HepG2 (cell line): ENCODE results near the gene CLCA1. TPM values are rescaled to one million over a fixed set of nuclear protein-coding genes. Genes with fewer than 3 reads are reported as not detected.

Source experiments
- ATAC-seq: fragments of 200-7000 bp; cut with Tn5 transposase; 3 replicates; pipeline ENCODE4 v1.9.1; 2020; ENCODE audit warnings: mild to moderate bottlenecking, moderate library complexity
- BruUV-seq: library from RNA; stranded (reverse); fragments of 400-500 nt; replicated peaks from 2 replicates; lab custom pipeline; 2021; lab: Mats Ljungman, UMichigan
- CTCF ChIA-PET: fragments of 300-600 bp; formaldehyde crosslinking; extraction: SDS; loops from one replicate; lab custom pipeline; 2021; ENCODE audit warnings: low total read pairs, inconsistent platforms, low intra/inter-chr PET ratio; lab: Yijun Ruan, JAX
- POLR2A ChIA-PET: fragments of 350-600 bp; sonication (Branson Sonifier 250); formaldehyde crosslinking; loops from one replicate; lab custom pipeline; 2020; ENCODE audit warnings: antibody characterized with exemption, inconsistent platforms; lab: Yijun Ruan, JAX
- DNase-seq: peaks from one replicate; pipeline ENCODE4 v3.0.0-alpha.2; 2015; ENCODE audit warnings: low spot score
- FAIRE-seq: peaks from 3 replicates; lab custom pipeline; 2011; peaks lifted over from hg19 to GRCh38; lab: Jason Lieb, UNC
- H2AFZ ChIP-seq: one replicate; pipeline ENCODE4 v1.6.1; 2011; ENCODE audit warnings: low read length, inconsistent platforms
- H3K27ac ChIP-seq: fragments of 300-600 bp; 3 replicates; pipeline ENCODE4 v1.8.0; 2011; ENCODE audit warnings: mixed run types, mild to moderate bottlenecking, mixed read lengths, low read length, inconsistent platforms; ENCODE audit not compliant: insufficient read depth; ENCODE audit errors: extremely low read length
- H3K27me3 ChIP-seq, 2 experiments: fragments of 200-600 bp in 1 of 2; 2 replicates in 1 of 2; 3 replicates in 1 of 2; pipeline versions ENCODE4 v1.6.0 to v1.8.0; 2011; ENCODE audit warnings: low read length in 2 of 2, mild to moderate bottlenecking in 2 of 2, moderate library complexity in 2 of 2, inconsistent platforms in 1 of 2; ENCODE audit not compliant: insufficient read depth in 2 of 2, control insufficient read depth in 1 of 2
- H3K36me3 ChIP-seq, 2 experiments: fragments of 200-600 bp in 1 of 2; replicated peaks in 1 of 2; 2 replicates in 1 of 2; 3 replicates in 1 of 2; pipeline versions ENCODE4 v1.5.1 to v1.8.0; 2011; ENCODE audit warnings: low read length in 2 of 2, inconsistent platforms in 1 of 2; ENCODE audit not compliant: insufficient read depth in 2 of 2, control insufficient read depth in 1 of 2
- H3K4me1 ChIP-seq: 2 replicates; pipeline ENCODE4 v1.5.1; 2012; ENCODE audit warnings: low read length, inconsistent platforms; ENCODE audit not compliant: insufficient read depth
- H3K4me2 ChIP-seq: 2 replicates; pipeline ENCODE4 v1.6.0; 2011; ENCODE audit warnings: low read depth, low read length, inconsistent platforms
- H3K4me3 ChIP-seq, 3 experiments: fragments of 200-600 bp in 1 of 3; sonication (generic), shearing (Covaris generic) in 1 of 3; replicated peaks in 1 of 3; 2 replicates each; pipeline ENCODE4 v1.5.1; 2011 to 2016; ENCODE audit warnings: low read length in 3 of 3, inconsistent platforms in 2 of 3, low read depth in 2 of 3, mild to moderate bottlenecking in 2 of 3, control low read depth in 1 of 3, mixed read lengths in 1 of 3; ENCODE audit not compliant: insufficient read depth in 1 of 3
- H3K79me2 ChIP-seq: one replicate; pipeline ENCODE4 v1.6.1; 2011; ENCODE audit warnings: low read length, inconsistent platforms; ENCODE audit not compliant: insufficient read depth
- H3K9ac ChIP-seq: 2 replicates; pipeline ENCODE4 v1.6.0; 2011; ENCODE audit warnings: mild to moderate bottlenecking, low read depth, low read length, inconsistent platforms; ENCODE audit not compliant: insufficient read depth
- H3K9me3 ChIP-seq: 2 replicates; pipeline ENCODE4 v1.5.1; 2012; ENCODE audit warnings: mild to moderate bottlenecking, low read length
- H4K20me1 ChIP-seq: 2 replicates; pipeline ENCODE4 v1.6.0; 2011; ENCODE audit warnings: inconsistent platforms, mild to moderate bottlenecking, low read length, moderate library complexity; ENCODE audit not compliant: insufficient read depth
- ARID4A ChIP-seq: sonication (generic); formaldehyde crosslinking; IDR thresholded peaks from 2 replicates; pipeline ENCODE4 v1.5.0; 2020; ENCODE audit warnings: mild to moderate bottlenecking, missing genetic modification reagents, borderline replicate concordance
- ATF7-NPFF ChIP-seq: sonication (generic); formaldehyde crosslinking; IDR thresholded peaks from 2 replicates; pipeline ENCODE4 v1.8.1; 2023; ENCODE audit warnings: mild to moderate bottlenecking, low read depth, missing genetic modification reagents, moderate library complexity
- ELF1 ChIP-seq: sonication (generic); formaldehyde crosslinking; IDR thresholded peaks from 2 replicates; pipeline ENCODE4 v1.4.0; 2020; ENCODE audit warnings: missing genetic modification reagents
- IKZF1 ChIP-seq: fragments of 450-650 bp; IDR thresholded peaks from 2 replicates; pipeline ENCODE4 v1.7.1; 2016
- KDM1A ChIP-seq: IDR thresholded peaks from 2 replicates; pipeline ENCODE4 v1.6.1; 2016; ENCODE audit warnings: missing compliant biosample characterization
- RAD51 ChIP-seq: fragments of 450-650 bp; IDR thresholded peaks from 2 replicates; pipeline ENCODE4 v1.6.1; 2016; ENCODE audit warnings: borderline replicate concordance
- SNAI1 ChIP-seq: sonication (generic); formaldehyde crosslinking; IDR thresholded peaks from 2 replicates; pipeline ENCODE4 v1.5.0; 2020; ENCODE audit warnings: mild to moderate bottlenecking, missing genetic modification reagents, borderline replicate concordance
- SRSF4 ChIP-seq: fragments of 200-400 bp; formaldehyde crosslinking; IDR thresholded peaks from one replicate; pipeline ENCODE4 v1.6.1; 2018; ENCODE audit warnings: mild to moderate bottlenecking, low read depth, low read length, moderate library complexity; ENCODE audit not compliant: poor library complexity, severe bottlenecking
- TMF1 ChIP-seq: sonication (generic); formaldehyde crosslinking; IDR thresholded peaks from 2 replicates; pipeline ENCODE4 v1.8.1; 2022; ENCODE audit warnings: low read depth, missing genetic modification reagents
- ZIK1 ChIP-seq: sonication (generic); formaldehyde crosslinking; IDR thresholded peaks from 2 replicates; pipeline ENCODE4 v1.5.0; 2020; ENCODE audit warnings: mild to moderate bottlenecking, low read depth, missing genetic modification reagents, borderline replicate concordance
- ZNF180 ChIP-seq: sonication (generic); formaldehyde crosslinking; IDR thresholded peaks from 2 replicates; pipeline ENCODE4 v1.4.0; 2020; ENCODE audit warnings: low read depth, missing genetic modification reagents, borderline replicate concordance
- ZNF335 ChIP-seq: sonication (generic); formaldehyde crosslinking; IDR thresholded peaks from 2 replicates; pipeline ENCODE4 v1.4.0; 2020; ENCODE audit warnings: missing genetic modification reagents
- ZNF777 ChIP-seq: sonication (generic); formaldehyde crosslinking; IDR thresholded peaks from 2 replicates; pipeline ENCODE4 v1.4.0; 2020; ENCODE audit warnings: missing genetic modification reagents
- WGBS: methylation state at CpG from one replicate; pipeline ENCODE4 v1.1.6; 2017; ENCODE audit warnings: low lambda C conversion rate; 5-methylcytosine and 5-hydroxymethylcytosine counted together
- in situ Hi-C: cut with HindIII; loops from 2 replicates; pipeline ENCODE4 v1.10.0; 2017; ENCODE audit warnings: low pct_unique_long_range_greater_than_20kb; ENCODE audit not compliant: extremely low pct_ligation_motif_present
- intact Hi-C: fragments of 100-400 bp; cut with micrococcal nuclease; formaldehyde crosslinking; loops from one replicate; pipeline ENCODE4 v1.10.0; 2022; ENCODE audit not compliant: unreplicated experiment
- polyA plus RNA-seq, 8 experiments: library from polyadenylated mRNA; depleted of rRNA in 3 of 8; stranded (reverse) in 7 of 8; unstranded in 1 of 8; fragments of >200 nt; fragmentation: Illumina TruSeq in 4 of 8; extraction: Trizol in 4 of 8; gene quantifications; 2 replicates each; pipeline versions ENCODE4 v1.2.1 to v1.2.3, GENCODE V29; 2011 to 2016; ENCODE audit warnings: low read depth in 4 of 8, missing spikeins in 1 of 8, mixed read lengths in 1 of 8; ENCODE audit not compliant: insufficient read depth in 1 of 8
- total RNA-seq, 5 experiments: library from RNA; depleted of rRNA; stranded (reverse); fragments of >200 nt; fragmentation: Illumina TruSeq; extraction: Trizol; gene quantifications; 2 replicates each; pipeline ENCODE4 v1.2.3, GENCODE V29; 2016; ENCODE audit warnings: low read depth in 1 of 5
- TF ChIP-seq, protein P1 (sequence below): sonication (generic); formaldehyde crosslinking; IDR thresholded peaks from 2 replicates; pipeline ENCODE4 v1.4.0; 2020; ENCODE audit warnings: missing genetic modification reagents

CLCA1 gene
- total and polyA plus RNA-seq, 2 of the 13 experiments (the other 11 are each of a cell fraction or from before 2014, with no cell fraction given) = not detected

GRCh38 chr1:86538775-86539174 lies 70.0 kb downstream of the CLCA1 start:
- in situ Hi-C loops = no loop called here

More at GRCh38 chr1:86538775-86539174, 70.0 kb downstream of the CLCA1 start:
- Histone ChIP-seq H3K27ac (no peak overlapping the region), H3K27me3 (no peaks in the 10 kb centered on the region), H3K4me2 (no peak overlapping the region), H2AFZ (no peak overlapping the region), H3K9me3 (no peaks in the 10 kb centered on the region), H3K4me3 (no peak overlapping the region), H3K79me2 (no peaks in the 10 kb centered on the region), H3K9ac (no peak overlapping the region), H4K20me1 (no peaks in the 10 kb centered on the region), H3K36me3 (no peaks in the 10 kb centered on the region)
- DNase-seq (no peak), ATAC-seq (no peak), FAIRE-seq (no peak)
- CTCF ChIA-PET = no interaction called here
- intact Hi-C loops = no loop called here
- BruUV-seq = no TSS peak
- POLR2A ChIA-PET = no interaction called here
- WGBS = 23% methylated on average over 5 of the region's 5 CpGs
- TF ChIP-seq SRSF4 = no peak
- no peak for TF ChIP-seq ZNF777 (CRISPR knock-in tag)
- no peak for TF ChIP-seq TMF1 (CRISPR knock-in tag)
- no peak for TF ChIP-seq ZNF180 (CRISPR knock-in tag)
- no peak for TF ChIP-seq SNAI1 (CRISPR knock-in tag)
- TF ChIP-seq ELF1 (CRISPR knock-in tag) = no peak
- TF ChIP-seq, protein P1, sequence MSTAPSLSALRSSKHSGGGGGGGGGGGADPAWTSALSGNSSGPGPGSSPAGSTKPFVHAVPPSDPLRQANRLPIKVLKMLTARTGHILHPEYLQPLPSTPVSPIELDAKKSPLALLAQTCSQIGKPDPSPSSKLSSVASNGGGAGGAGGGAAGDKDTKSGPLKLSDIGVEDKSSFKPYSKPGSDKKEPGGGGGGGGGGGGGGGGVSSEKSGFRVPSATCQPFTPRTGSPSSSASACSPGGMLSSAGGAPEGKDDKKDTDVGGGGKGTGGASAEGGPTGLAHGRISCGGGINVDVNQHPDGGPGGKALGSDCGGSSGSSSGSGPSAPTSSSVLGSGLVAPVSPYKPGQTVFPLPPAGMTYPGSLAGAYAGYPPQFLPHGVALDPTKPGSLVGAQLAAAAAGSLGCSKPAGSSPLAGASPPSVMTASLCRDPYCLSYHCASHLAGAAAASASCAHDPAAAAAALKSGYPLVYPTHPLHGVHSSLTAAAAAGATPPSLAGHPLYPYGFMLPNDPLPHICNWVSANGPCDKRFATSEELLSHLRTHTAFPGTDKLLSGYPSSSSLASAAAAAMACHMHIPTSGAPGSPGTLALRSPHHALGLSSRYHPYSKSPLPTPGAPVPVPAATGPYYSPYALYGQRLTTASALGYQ (CRISPR knock-in tag) = no peak
- TF ChIP-seq KDM1A (CRISPR knock-in tag) = no peak
- no peak for TF ChIP-seq ZIK1 (CRISPR knock-in tag)
- TF ChIP-seq RAD51 = no peak
- no peak for TF ChIP-seq ARID4A (CRISPR knock-in tag)
- TF ChIP-seq IKZF1 = no peak
- no peak for TF ChIP-seq ATF7-NPFF (CRISPR knock-in tag)
- no peak for TF ChIP-seq ZNF335 (CRISPR knock-in tag)
- TF ChIP-seq, all 625 proteins: peak for 0
- no peaks in the 10 kb centered on the region for H3K4me1 ChIP-seq
